Measurements from ENCODE around the gene PRRG4. TPM values are rescaled to one million over a fixed set of nuclear protein-coding genes. Genes with fewer than 3 reads are reported as not detected.

The PRRG4 gene
- total RNA-seq, 1 experiment from 2014 or later: 0.87 TPM

- H3K9me3 Mint-ChIP-seq: peaks cover 10% of the 10 kb centered on the region
- H3K27ac Mint-ChIP-seq: no peak overlapping the region
- POLR2A ChIA-PET: no interaction called here
- no peak overlapping the region for H3K4me3 Mint-ChIP-seq
- no peaks in the 10 kb centered on the region for H3K4me1 Mint-ChIP-seq
- CTCF ChIA-PET: no interaction called here
- DNase-seq (ENCODE audit: low spot score) (no peak), ATAC-seq (no peak)
- no peaks in the 10 kb centered on the region for H3K27me3 Mint-ChIP-seq (ENCODE audit: low read depth)
- H3K36me3 Mint-ChIP-seq: no peaks in the 10 kb centered on the region
- TF ChIP-seq ZNF416 (CRISPR knock-in tag; IDR thresholded peaks at IDR 0.05): no peak
- TF ChIP-seq SMAD3 (CRISPR knock-in tag; IDR thresholded peaks at IDR 0.05; ENCODE audit: borderline replicate concordance): no peak
- no peak for TF ChIP-seq GABPB1 (CRISPR knock-in tag; IDR thresholded peaks at IDR 0.05)
- no peak for TF ChIP-seq ZBTB21 (CRISPR knock-in tag; IDR thresholded peaks at IDR 0.05; ENCODE audit: borderline replicate concordance)
- no peak for TF ChIP-seq FOXP1 (CRISPR knock-in tag; IDR thresholded peaks at IDR 0.05; ENCODE audit: borderline replicate concordance)
- TF ChIP-seq ZNF317 (CRISPR knock-in tag; IDR thresholded peaks at IDR 0.05; ENCODE audit: borderline replicate concordance, low read depth): no peak
- TF ChIP-seq, protein P1, sequence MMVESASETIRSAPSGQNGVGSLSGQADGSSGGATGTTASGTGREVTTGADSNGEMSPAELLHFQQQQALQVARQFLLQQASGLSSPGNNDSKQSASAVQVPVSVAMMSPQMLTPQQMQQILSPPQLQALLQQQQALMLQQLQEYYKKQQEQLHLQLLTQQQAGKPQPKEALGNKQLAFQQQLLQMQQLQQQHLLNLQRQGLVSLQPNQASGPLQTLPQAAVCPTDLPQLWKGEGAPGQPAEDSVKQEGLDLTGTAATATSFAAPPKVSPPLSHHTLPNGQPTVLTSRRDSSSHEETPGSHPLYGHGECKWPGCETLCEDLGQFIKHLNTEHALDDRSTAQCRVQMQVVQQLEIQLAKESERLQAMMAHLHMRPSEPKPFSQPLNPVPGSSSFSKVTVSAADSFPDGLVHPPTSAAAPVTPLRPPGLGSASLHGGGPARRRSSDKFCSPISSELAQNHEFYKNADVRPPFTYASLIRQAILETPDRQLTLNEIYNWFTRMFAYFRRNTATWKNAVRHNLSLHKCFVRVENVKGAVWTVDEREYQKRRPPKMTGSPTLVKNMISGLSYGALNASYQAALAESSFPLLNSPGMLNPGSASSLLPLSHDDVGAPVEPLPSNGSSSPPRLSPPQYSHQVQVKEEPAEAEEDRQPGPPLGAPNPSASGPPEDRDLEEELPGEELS (CRISPR knock-in tag; IDR thresholded peaks at IDR 0.05): no peak
- no peak for TF ChIP-seq OVOL2 (CRISPR knock-in tag; IDR thresholded peaks at IDR 0.05; ENCODE audit: borderline replicate concordance)
- no peak for TF ChIP-seq USF1 (CRISPR knock-in tag; IDR thresholded peaks at IDR 0.05)
- TF ChIP-seq NR3C1 (CRISPR knock-in tag; conservative IDR thresholded peaks at IDR 0.05; ENCODE audit: low read depth): no peak
- no peak for TF ChIP-seq ZNF121 (CRISPR knock-in tag; IDR thresholded peaks at IDR 0.05)
- TF ChIP-seq, protein P2, sequence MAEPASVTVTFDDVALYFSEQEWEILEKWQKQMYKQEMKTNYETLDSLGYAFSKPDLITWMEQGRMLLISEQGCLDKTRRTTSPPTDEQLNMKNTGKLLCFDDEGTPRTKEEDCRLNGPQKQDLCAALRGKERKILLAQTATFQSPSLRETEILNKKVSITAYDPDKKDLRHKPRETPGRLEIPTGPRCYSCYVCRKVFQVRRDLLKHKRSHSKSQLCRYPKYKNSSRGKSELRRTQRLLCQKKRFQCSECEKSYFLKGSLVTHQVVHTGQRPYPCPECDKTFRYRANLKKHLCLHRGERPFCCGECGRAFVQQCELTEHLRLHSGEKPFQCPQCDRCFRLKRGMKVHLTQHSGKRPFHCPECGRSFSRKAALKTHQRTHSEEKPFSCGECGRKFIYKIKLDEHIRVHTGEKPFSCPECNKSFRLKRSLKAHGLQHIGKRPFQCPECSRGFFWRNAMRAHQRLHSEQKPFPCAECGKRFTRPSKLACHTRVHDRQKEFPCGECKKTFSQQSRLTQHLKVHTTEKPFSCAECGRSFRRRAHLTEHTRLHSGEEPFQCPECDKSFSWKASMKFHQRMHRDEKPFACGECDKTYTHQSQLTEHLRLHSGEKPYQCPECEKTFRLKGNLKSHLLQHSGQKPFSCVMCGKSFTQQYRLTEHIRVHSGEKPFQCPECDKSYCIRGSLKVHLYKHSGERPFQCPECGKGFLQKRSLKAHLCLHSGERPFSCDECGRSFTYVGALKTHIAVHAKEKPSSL (CRISPR knock-in tag; conservative IDR thresholded peaks at IDR 0.05): no peak
- TF ChIP-seq NR1H2 (CRISPR knock-in tag; IDR thresholded peaks at IDR 0.05): no peak
These were observed 32.3 kb downstream of the PRRG4 start for GRCh38 chr11:32861850-32862577.

DNA sequence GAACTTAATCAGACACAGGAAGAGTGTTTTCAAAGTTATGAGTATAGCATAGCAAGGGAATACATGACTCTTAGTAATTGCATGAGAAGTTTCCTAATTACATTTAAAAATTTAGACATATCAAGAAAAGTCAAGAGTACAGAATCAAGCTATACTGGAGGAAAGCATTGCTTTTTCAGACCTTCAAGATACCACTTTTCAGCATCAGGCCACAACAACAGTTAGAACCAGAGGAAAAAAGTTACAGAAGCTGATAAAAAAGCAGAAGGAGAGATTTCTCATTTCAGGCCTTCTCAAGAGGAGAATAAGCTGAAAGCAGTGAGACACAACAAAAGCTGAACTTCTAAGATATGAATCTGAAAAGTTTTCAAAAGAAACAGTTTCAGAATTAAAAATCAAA, 34.8 kb downstream of the PRRG4 start:
- Mint-ChIP-seq H3K9me3 (peaks cover 17% of the 10 kb centered on the region), H3K27me3 (ENCODE audit: low read depth) (no peaks in the 10 kb centered on the region), H3K27ac (no peak overlapping the region), H3K4me1 (no peaks in the 10 kb centered on the region), H3K4me3 (no peak overlapping the region), H3K36me3 (peaks cover 4% of the 10 kb centered on the region; the same call in 1 of the 2 replicates)
- POLR2A ChIA-PET: interaction anchor here (0.6 kb wide), 1 partner anchor 14 kb away, joined by 6 read pairs; no protein-coding TSS in a partner anchor
- no peak for ATAC-seq
- no peak for DNase-seq (ENCODE audit: low spot score)
- CTCF ChIA-PET: interaction anchor here (0.9 kb wide), 1 partner anchor 148 kb away, joined by 3 read pairs; no protein-coding TSS in a partner anchor
- no peak for TF ChIP-seq ESRRA (CRISPR knock-in tag; IDR thresholded peaks at IDR 0.05; ENCODE audit: borderline replicate concordance)
- TF ChIP-seq TEAD4 (CRISPR knock-in tag; IDR thresholded peaks at IDR 0.05): no peak
- no peak for TF ChIP-seq CBFB (CRISPR knock-in tag; IDR thresholded peaks at IDR 0.05; ENCODE audit: low read depth)
- no peak for TF ChIP-seq GABPB1 (CRISPR knock-in tag; IDR thresholded peaks at IDR 0.05)
- TF ChIP-seq, protein P3, sequence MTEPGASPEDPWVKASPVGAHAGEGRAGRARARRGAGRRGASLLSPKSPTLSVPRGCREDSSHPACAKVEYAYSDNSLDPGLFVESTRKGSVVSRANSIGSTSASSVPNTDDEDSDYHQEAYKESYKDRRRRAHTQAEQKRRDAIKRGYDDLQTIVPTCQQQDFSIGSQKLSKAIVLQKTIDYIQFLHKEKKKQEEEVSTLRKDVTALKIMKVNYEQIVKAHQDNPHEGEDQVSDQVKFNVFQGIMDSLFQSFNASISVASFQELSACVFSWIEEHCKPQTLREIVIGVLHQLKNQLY (CRISPR knock-in tag; IDR thresholded peaks at IDR 0.05): no peak
- no peak for TF ChIP-seq RORB (CRISPR knock-in tag; IDR thresholded peaks at IDR 0.05)
- no peak for TF ChIP-seq HMGXB4 (CRISPR knock-in tag; IDR thresholded peaks at IDR 0.05)
- no peak for TF ChIP-seq RELA (CRISPR knock-in tag; IDR thresholded peaks at IDR 0.05; ENCODE audit: borderline replicate concordance)
- TF ChIP-seq, protein P4, sequence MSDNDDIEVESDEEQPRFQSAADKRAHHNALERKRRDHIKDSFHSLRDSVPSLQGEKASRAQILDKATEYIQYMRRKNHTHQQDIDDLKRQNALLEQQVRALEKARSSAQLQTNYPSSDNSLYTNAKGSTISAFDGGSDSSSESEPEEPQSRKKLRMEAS (CRISPR knock-in tag; IDR thresholded peaks at IDR 0.05): no peak
- TF ChIP-seq ZNF263 (CRISPR knock-in tag; IDR thresholded peaks at IDR 0.05; ENCODE audit: low read depth): no peak
- no peak for TF ChIP-seq E2F1 (CRISPR knock-in tag; IDR thresholded peaks at IDR 0.05)
- TF ChIP-seq, protein P5, sequence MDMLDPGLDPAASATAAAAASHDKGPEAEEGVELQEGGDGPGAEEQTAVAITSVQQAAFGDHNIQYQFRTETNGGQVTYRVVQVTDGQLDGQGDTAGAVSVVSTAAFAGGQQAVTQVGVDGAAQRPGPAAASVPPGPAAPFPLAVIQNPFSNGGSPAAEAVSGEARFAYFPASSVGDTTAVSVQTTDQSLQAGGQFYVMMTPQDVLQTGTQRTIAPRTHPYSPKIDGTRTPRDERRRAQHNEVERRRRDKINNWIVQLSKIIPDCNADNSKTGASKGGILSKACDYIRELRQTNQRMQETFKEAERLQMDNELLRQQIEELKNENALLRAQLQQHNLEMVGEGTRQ (CRISPR knock-in tag; IDR thresholded peaks at IDR 0.05): no peak
- no peak for TF ChIP-seq ATF3 (CRISPR knock-in tag; conservative IDR thresholded peaks at IDR 0.05)
